Activated CD4-positive, alpha-beta T cell treated with anti-CD3 and anti-CD28 coated beads, Interleukin-2, amount 50 U/mL, for 48 hours (primary cell): ENCODE data around the gene CCDC80.
"Not testable (repeated sequence)": the region's sequence is repeated elsewhere in the genome, so short reads cannot be mapped to it uniquely, and the experiment has no call there.

Source experiments
- DNase-seq, 2 experiments: peaks; one replicate each; pipeline ENCODE4 v3.0.0-alpha.2; 2020

Gene CCDC80

GRCh38 chr3:112640930-112641801, at the start of gene CCDC80:
TSS of gene CCDC80 (minus strand) at chr3:112641143. CDS start at chr3:112639905, 1,238 bp downstream.
- DNase-seq, result no peak

GRCh38 chr3:112689989-112690388, 49.0 kb upstream of the CCDC80 start:
- no peak for DNase-seq

- no peak for DNase-seq
Measured at GRCh38 chr3:112689385-112689784, 48.4 kb upstream of the CCDC80 start.

- DNase-seq, result no peak
Measured at GRCh38 chr3:112688819-112689218, 47.9 kb upstream of the CCDC80 start.

GRCh38 chr3:112688085-112688769, 47.3 kb upstream of the CCDC80 start:
- no peak for DNase-seq

- no peak for DNase-seq
Measured at GRCh38 chr3:112687616-112688015, 46.7 kb upstream of the CCDC80 start.

GRCh38 chr3:112687211-112687610, 46.3 kb upstream of the CCDC80 start:
- no peak for DNase-seq

- DNase-seq, result no peak
Measured at GRCh38 chr3:112685956-112686799, 45.2 kb upstream of the CCDC80 start.

GRCh38 chr3:112685420-112685819, 44.5 kb upstream of the CCDC80 start:
- DNase-seq, result no peak

- no peak for DNase-seq
Measured at GRCh38 chr3:112682361-112682760, 41.4 kb upstream of the CCDC80 start.

GRCh38 chr3:112681822-112682325, 40.9 kb upstream of the CCDC80 start:
- no peak for DNase-seq

GRCh38 chr3:112676659-112677234, 35.8 kb upstream of the CCDC80 start:
- peak; percentile 83 to 89 for DNase-seq

- no peak for DNase-seq
Measured at GRCh38 chr3:112675943-112676535, 35.1 kb upstream of the CCDC80 start.

GRCh38 chr3:112675349-112675748, 34.4 kb upstream of the CCDC80 start:
- DNase-seq, result no peak

- DNase-seq, result no peak
Measured at GRCh38 chr3:112672716-112673541, 32.0 kb upstream of the CCDC80 start.

- no peak for DNase-seq
Measured at GRCh38 chr3:112671930-112672715, 31.2 kb upstream of the CCDC80 start.

- no peak for DNase-seq
Measured at GRCh38 chr3:112670824-112671223, 29.9 kb upstream of the CCDC80 start.

- DNase-seq, result no peak
Measured at GRCh38 chr3:112667599-112667998, 26.7 kb upstream of the CCDC80 start.

- not testable (repeated sequence) for DNase-seq
Measured at GRCh38 chr3:112665009-112665408, 24.1 kb upstream of the CCDC80 start.

- no peak for DNase-seq
Measured at GRCh38 chr3:112656043-112656442, 15.1 kb upstream of the CCDC80 start.
